ENCODE results near the gene NMNAT2. TPM values are rescaled to one million over a fixed set of nuclear protein-coding genes. Genes with fewer than 3 reads are reported as not detected.

Gene NMNAT2
- total and polyA plus RNA-seq, 10 of the 15 experiments (the other 5 are each of a cell fraction or from before 2014, with no cell fraction given) = 0.02 to 2.0 (median 0.60) TPM

DNA sequence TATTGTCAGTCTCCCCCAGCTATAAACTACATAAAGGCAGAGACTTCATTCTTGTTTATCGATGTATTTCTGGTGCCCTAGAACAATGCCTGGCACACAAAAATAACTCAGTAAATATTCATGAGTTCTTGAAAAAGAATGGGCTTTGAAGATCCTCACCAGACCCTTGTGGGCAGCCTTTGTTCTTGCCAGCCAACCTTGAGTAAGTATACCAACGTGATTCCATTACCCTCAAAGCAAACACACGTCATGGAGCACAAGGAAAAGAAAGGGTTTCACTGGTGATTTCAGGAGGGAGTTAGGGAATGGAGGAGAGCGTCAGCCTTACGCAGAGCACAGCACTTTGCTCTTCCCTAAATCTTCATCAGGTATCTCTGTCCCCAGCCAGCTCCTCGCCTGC lies 29.4 kb downstream of the NMNAT2 start:
- POLR2A ChIA-PET = no interaction called here
- TF ChIP-seq FOS (IDR thresholded peaks at IDR 0.05; ENCODE audit: borderline replicate concordance, extremely low read depth, insufficient read length) (no peak), USF1 (IDR thresholded peaks at IDR 0.05; ENCODE audit: borderline replicate concordance, extremely low read length, insufficient read depth, low read depth, low read length) (no peak), TCF7 (IDR thresholded peaks at IDR 0.05; ENCODE audit: borderline replicate concordance) (no peak), MEF2A (IDR thresholded peaks at IDR 0.05; ENCODE audit: insufficient read depth, low read depth, low read length) (no peak), CREB1 (IDR thresholded peaks at IDR 0.05; ENCODE audit: low read depth) (no peak), ETV6 (conservative IDR thresholded peaks at IDR 0.05 in 1 of 2, IDR thresholded peaks at IDR 0.05 in 1 of 2; ENCODE audit: borderline replicate concordance in 1 of 2, low read depth in 1 of 2) (no peak), E2F4 (IDR thresholded peaks at IDR 0.05; ENCODE audit: low read depth, low read length) (no peak), ZBTB4 (CRISPR knock-in tag; IDR thresholded peaks at IDR 0.05) (no peak), HSF1 (IDR thresholded peaks at IDR 0.05; ENCODE audit: low read depth, low read length) (no peak), MTA2 (IDR thresholded peaks at IDR 0.05; ENCODE audit: low read depth) (no peak), IRF4 (IDR thresholded peaks at IDR 0.05; ENCODE audit: low read depth, low read length) (no peak), CREM (IDR thresholded peaks at IDR 0.05; ENCODE audit: low read depth) (no peak), PAX8 (IDR thresholded peaks at IDR 0.05) (no peak), BHLHE40 (IDR thresholded peaks at IDR 0.05; ENCODE audit: borderline replicate concordance in 1 of 2, low read depth in 2 of 2, low read length in 1 of 2) (no peak)
- TF ChIP-seq, protein P1, sequence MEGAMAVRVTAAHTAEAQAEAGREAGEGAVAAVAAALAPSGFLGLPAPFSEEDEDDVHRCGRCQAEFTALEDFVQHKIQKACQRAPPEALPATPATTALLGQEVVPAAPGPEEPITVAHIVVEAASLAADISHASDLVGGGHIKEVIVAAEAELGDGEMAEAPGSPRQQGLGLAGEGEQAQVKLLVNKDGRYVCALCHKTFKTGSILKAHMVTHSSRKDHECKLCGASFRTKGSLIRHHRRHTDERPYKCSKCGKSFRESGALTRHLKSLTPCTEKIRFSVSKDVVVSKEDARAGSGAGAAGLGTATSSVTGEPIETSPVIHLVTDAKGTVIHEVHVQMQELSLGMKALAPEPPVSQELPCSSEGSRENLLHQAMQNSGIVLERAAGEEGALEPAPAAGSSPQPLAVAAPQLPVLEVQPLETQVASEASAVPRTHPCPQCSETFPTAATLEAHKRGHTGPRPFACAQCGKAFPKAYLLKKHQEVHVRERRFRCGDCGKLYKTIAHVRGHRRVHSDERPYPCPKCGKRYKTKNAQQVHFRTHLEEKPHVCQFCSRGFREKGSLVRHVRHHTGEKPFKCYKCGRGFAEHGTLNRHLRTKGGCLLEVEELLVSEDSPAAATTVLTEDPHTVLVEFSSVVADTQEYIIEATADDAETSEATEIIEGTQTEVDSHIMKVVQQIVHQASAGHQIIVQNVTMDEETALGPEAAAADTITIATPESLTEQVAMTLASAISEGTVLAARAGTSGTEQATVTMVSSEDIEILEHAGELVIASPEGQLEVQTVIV (IDR thresholded peaks at IDR 0.05; ENCODE audit: borderline replicate concordance, partially characterized antibody) = no peak

More for the DNA sequence above, 29.4 kb downstream of the NMNAT2 start:
- ChIA-PET SMC1A (ENCODE audit: uncharacterized antibody, unreplicated experiment) (no interaction called here), RAD21 (ENCODE audit: unreplicated experiment) (no interaction called here), CTCF (no interaction called here)
- Histone ChIP-seq H3K9ac (ENCODE audit: control insufficient read depth, insufficient read depth, low read length) (no peak overlapping the region), H3K27ac (ENCODE audit: control insufficient read depth, insufficient read depth) (no peak overlapping the region), H2AFZ (ENCODE audit: control insufficient read depth, low read depth, low read length) (no peak overlapping the region), H3K79me2 (ENCODE audit: control insufficient read depth, insufficient read depth, low read length) (no peaks in the 10 kb centered on the region), H3K4me2 (ENCODE audit: control insufficient read depth, insufficient read depth) (no peak overlapping the region), H3K9me3 (replicated peaks; ENCODE audit: control insufficient read depth, insufficient read depth, low read length) (no peaks in the 10 kb centered on the region), H3K27me3 (replicated peaks in 1 of 2; ENCODE audit: control insufficient read depth in 2 of 2, insufficient read depth in 2 of 2, low read length in 1 of 2) (no peaks in the 10 kb centered on the region; a peak in 1 of 4 replicates), H4K20me1 (ENCODE audit: control insufficient read depth, insufficient read depth) (no peaks in the 10 kb centered on the region), H3K4me1 (ENCODE audit: control insufficient read depth, insufficient read depth, low read length) (no peaks in the 10 kb centered on the region), H3K4me3 (no peak overlapping the region), H3K36me3 (ENCODE audit: control insufficient read depth in 2 of 2, insufficient read depth in 2 of 2, low read length in 1 of 2) (no peaks in the 10 kb centered on the region)
- WGBS (ENCODE audit: insufficient coverage, insufficient replicate concordance, low lambda C conversion rate, missing lambda C conversion rate) = 43% methylated on average over 6 of the region's 6 CpGs
- in situ Hi-C loops (cut with MboI) (no loop called here), intact Hi-C loops (cut with micrococcal nuclease; ENCODE audit: unreplicated experiment) (no loop called here)
- no peak for ATAC-seq
- DNase-seq (ENCODE audit: low read depth, low spot score) = no peak
- no peak for FAIRE-seq
- BruUV-seq (replicated peaks) = no TSS peak

Data from GM12878 (cell line).